Muscle of back (tissue), 11 donors: ENCODE measurements around the gene PITRM1. TPM values are rescaled to one million over a fixed set of nuclear protein-coding genes. Genes with fewer than 3 reads are reported as not detected.

Experiments used
- DNase-seq, 3 donors: peaks; one replicate each; pipeline versions ENCODE4 v3.0.0 to v3.0.0-alpha.2; 2013
- polyA plus RNA-seq, 10 donors: library from polyadenylated mRNA; unstranded; fragments of 120-200 nt; gene quantifications; one replicate each; pipeline ENCODE4 v1.2.1, GENCODE V29; 2013; ENCODE audit not compliant: insufficient read length in 10 of 10

Gene PITRM1
- polyA plus RNA-seq, 10 donors, result 51.6 to 75.5 (median 58.2) TPM

DNA sequence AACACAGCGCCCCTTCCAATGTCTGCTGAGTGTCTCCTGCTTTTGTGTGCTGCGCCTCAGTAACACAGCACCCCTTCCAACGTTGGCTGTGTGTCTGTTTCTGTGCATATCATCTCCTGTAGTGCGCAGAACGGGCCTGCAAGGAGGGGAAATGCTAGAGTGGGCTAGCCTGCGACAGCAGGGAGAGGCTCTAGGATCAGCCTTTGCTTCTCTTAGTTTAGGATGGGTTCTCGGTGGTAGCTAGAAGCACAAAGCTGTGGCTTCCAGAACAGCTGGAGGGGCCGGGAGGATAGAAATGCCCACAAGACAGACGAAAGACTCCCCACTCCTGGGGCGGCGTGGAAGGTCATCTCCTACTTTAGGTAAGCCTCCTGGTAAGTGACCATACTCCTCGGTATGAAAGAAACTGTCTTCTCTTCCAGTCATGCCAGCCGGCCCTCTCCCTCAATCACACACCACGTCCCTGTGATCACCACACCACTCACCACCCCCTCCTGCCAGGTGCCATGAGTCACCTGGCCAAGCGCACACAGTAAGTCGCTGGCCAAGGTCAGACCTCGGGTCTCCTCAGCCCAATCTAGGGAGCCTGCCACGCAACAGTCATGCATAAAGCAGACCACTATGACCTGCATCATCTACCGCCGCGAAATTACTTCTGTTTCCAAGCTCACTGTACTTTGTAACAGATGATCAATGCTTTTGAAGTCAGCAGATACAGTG, 4.8 kb downstream of the PITRM1 start:
- DNase-seq, result no peak

DNA sequence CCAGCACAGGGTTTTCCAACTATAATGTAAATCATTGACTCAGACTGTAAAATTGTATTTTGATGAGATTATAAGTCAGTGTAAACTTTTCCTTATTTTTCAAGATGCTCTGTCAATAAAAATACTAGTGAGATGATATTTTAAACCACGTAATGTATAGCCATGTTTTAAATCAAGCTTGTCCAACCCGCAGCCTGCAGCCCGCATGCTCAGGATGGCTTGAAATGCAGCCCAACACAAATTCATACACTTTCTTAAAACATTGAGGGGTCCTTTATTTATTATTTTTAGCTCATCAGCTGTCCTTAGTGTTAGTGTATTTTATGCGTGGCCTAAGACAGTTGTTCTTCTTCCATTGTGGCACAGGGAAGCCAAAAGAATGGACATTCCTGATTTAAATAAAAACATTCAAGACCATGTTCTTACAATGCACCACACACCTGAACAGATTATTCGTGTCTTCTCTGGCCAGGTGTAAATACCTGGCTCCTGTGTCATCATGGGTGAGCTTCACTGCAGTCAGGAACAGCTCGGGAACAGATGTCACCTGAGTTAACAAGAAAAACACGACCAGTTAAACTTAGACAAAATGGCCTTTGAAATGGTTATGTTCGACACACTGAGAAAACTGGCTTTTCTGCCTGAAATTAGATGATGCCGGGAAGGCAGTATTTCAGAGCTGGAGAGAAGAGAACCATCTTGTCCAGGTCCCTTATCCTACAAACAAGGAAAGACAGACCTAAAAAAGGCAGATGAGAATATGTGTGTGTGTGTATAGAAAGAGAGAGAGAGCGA, 5.9 kb downstream of the PITRM1 start:
- no peak for DNase-seq

DNA sequence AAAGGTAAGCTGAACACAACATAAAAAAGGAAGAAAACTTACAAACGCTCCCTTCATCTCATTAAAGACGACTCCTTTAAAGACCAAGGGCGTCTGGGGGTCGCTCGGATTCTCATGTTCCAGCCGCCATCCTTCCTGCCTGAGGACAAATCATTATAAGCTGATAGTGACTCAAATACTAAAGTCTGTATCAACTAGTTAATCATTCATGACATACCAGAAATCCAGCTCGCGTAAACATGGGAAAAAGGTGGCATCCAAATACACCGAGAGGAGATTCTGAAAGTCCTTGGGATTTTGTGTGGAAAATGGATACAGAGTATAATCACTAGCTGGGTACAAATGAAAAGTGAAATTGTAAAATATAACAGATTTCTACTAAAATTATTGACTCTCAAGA, 7.4 kb downstream of the PITRM1 start:
- no peak for DNase-seq

DNA sequence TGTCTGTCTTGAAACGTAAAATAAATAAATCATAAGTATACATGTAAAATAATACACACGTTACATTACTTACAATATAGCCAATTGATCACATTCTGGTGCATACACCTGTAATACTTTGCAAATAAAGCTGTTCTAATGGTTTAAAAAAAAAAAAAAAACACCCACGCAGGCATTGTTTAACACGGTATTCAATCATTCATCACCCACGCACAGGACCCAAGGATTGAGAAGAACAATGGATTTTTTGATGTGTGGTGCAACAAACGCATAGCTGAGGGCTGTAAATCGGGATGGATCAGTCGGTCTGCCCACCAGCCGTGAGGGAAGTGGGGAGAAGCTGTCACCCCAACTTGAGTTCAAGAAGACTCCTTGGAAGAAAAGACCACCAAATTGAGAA, 8.7 kb downstream of the PITRM1 start:
- DNase-seq, result no peak

DNA sequence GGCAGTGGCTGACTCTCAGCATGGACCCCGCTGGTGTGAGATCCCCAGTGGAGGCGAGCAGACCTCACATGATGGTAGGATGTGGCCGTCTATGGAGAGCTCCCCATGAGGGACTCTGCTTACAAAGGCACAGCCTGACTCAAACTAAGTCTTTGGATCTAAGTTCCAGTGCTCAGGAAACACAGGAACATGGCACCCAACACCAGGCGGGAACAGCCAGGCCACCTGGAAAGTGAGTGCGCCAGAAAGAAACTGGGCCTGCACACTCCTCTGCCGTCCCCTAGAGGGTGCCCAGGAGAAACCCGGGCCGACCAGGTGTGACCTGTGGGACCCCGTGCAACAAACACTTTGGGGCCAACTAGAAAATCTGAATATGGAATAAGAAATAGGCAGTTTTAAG, 10.0 kb downstream of the PITRM1 start:
- no peak for DNase-seq

DNA sequence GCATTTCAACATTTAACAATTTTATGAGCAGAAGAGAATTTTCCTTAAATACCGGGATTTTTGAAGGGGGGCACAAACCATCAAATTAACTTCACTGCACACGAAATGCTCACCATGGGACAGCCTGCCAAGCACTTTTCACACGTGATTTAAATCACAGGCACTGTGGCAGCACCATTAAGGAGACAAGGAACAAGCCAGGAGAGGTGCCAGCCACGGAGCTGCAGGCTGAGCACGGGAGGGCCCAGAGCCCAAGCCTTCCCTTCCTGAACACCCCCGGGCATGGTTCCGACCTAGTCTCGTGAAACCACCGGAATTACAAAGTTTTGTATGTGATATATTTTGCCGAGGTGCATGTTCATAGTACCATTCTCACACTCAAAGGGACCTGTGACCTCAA, 13.4 kb downstream of the PITRM1 start:
- DNase-seq, result no peak

DNA sequence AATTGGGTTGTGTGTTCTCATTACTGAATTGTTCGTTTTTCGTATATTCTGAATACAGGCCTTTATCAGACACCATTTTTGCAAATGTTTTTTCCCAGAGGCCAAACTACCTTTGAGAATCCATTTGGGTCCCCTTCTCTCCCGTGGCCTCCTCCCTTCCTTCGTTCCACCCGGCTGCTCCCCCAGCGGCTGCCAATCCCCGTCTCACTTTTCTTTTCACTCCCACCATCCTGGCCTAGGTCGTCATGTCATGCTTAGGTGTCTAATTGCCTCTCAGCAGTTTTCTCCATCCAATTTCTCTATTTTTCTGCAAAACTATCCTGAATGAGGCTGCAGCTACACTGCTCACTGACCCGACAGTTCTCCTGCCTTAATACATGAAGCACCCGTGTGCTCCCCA, 17.9 kb downstream of the PITRM1 start:
- no peak for DNase-seq

DNA sequence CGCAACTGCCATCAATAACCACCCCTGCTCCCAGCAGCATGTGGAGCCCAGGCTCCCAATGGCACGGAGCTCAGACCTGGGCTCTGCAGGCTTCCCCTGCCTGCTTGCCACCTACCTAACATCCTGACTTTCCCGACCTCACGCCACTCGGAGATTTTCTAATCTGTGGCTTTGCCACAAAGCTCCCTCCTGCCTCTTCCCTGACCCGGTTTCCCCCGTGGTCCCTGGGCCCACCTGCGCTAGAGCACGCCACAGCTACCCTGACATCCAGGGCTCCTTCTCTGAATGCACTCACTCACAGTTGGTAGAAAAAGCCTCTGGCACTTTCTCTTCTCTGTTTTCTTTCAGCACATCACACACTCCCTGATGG, 20.0 kb downstream of the PITRM1 start:
- DNase-seq, result no peak

DNA sequence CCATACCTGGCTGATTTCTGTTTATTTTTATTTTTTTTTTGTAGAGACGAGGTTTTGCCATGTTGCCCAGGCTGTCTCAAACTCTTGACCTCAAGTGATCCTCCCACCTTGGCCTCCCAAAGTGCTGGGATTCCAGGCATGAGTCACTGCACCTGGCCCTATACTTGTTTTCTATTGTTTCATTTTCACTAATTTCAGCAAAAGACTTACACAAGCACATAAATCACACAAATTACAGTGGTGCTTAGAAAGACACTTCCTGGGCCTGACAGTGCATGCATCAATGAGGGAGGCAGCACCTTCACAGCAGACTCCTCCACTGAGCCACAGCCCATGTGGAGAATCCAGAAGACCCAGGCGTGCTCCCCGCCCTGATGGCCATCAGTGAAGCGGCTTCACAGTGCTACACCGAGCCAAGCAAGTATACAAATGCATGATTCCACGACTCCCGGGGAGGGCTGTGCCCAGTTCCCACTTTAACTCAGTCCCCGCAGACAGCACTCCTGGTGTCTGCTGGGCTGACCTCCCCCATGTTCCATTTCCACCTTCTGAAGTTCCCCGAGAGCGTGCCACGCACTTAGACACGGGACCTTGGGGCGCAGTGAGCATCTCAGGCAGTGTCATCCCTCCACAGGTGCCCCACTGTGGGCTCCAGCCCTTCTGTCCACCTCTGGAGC, 20.6 kb downstream of the PITRM1 start:
- no peak for DNase-seq

DNA sequence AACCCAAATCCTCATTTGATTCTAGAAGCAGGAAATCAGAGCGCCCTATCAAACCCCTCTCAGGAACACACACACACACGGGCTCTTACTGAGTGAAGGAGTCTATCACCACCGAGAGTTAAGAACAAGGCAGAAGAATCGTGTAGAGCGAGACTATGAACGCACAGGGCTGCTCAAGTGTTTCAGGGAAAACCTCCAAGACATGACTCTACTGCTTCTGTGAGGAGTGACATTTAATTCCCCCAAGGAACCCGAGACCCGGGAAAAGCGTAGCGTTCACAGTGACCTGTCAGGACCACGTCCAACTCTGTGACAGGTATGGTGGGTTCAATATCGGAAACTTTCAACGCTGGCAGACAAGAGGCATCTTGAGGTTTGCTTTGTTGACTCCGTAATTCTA, 21.6 kb downstream of the PITRM1 start:
- DNase-seq, result no peak

DNA sequence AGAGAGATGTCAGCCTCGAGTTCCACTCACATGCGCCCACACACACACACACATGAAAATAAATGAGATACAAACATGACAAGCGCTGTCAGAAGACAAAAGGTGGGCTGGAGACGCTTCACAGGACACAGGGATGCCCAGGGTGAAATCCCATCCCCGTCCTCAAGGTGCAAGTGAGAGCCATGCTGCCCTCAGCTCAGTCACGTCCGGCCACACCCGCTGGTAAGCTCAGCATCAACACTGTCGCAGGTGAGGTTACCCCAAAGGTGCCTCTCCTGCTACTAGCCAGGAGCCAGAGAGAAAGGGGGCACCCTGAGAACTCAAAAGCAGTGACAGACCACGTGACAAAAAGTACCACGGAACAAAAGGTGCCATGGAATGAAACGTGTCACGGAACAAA, 22.2 kb downstream of the PITRM1 start:
- no peak for DNase-seq

DNA sequence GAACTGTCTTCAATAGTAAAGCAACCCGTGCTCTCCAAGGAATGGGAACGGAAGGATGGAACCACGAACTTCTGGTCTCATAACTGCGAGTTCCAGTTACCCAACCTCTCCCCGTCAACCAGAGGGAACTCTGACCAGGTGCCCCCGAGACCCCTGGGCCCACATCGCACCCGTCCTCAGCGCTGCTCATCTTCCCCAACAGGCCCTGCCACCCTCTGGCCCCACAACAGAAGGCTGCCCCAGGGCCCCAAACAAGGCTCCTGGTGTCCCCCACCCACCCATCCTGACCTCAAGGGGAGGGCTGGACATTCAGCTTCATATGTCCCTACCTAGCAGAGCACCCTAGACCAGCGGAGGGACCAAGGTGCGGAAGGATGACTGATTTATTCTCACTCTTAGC, 22.7 kb downstream of the PITRM1 start:
- no peak for DNase-seq

DNA sequence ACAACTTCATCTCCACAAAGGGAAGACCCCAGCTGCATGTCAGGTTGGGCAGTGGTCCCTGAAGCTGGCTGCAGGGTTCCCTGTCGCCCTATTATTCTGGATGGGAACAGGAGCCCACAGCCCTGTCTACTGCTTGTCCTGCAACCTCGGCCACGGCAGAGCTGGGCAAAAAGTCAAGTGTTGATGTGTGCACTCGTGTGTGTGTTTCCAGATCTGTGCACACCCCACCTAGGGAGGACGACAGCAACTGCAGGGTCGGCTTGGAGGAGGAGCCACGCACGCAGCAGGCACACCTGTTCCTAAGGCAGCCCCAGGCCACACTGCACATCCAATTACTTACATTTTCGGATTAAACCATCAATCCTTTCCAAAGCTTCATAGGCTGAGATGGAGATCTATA, 23.6 kb downstream of the PITRM1 start:
- DNase-seq, result no peak

DNA sequence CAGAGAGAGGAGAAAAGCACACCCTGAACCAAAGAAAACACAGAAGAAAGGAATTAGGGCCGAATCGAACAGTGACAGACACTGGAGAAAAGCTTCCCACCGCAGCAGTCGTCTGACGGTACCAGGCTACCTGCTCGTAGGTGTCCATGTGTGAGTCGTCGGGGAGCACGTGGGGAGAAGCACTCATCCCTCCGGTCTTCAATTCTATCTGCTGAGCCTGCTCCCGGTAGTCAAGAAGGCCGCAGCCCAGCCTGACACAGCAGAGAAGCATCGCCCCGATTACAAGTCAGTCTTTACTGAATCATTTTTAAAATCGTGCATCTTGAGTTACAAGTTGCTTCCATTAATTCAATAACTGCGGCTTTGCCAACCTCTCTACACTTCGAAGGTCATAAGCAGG, 24.5 kb downstream of the PITRM1 start:
- DNase-seq, result no peak

DNA sequence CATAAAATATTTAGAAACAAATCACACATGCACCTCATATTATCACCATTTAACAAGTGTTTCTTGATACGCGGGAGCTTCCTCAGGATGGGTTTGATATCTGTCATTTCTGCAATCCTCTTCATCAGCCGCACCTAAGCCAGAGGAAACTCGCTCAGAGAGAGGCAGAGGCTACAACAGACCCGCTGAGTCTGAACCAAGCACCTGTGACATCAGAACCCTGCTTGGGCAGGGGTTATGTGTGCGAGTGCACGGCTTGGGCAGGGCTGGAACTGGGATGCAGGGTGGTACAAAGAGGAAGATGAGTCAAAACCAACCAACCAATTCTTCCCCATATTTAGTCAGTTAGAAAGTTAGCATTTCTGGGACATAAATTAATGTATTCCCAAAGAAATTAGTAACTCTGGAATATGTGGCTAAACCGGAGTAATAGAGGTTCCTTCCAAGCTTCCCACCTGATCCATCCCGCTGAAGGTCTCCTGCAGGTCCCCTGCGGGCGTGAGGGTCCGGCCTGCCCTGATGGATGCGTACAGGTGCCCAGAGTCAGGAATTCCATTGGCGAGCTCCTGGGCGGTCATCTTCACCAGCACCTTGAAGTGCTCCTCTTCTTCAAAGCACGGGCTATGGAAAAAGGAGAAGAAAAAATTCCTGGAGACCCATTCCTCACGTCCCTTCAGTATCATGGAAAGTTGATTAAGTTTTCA, 25.3 kb downstream of the PITRM1 start:
- no peak for DNase-seq

DNA sequence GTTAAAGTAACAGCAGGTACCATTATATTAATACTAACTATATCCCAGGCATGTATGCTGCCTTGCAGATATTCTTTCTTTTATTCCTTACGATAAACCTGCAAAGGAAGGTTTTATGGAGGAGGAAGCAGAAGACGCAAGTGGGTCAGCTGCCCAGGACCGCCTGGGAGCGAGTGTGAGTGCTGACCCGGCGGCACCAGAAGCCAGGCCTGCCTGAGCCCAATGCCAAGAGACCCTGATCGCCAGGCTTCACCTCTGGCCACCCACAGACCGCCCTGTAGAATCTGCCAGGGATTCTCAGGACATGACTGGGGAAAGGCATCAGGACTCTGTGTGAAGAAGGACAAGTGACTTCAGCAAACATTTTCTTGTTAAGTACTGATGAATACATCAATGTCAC, 26.3 kb downstream of the PITRM1 start:
- DNase-seq, result no peak

DNA sequence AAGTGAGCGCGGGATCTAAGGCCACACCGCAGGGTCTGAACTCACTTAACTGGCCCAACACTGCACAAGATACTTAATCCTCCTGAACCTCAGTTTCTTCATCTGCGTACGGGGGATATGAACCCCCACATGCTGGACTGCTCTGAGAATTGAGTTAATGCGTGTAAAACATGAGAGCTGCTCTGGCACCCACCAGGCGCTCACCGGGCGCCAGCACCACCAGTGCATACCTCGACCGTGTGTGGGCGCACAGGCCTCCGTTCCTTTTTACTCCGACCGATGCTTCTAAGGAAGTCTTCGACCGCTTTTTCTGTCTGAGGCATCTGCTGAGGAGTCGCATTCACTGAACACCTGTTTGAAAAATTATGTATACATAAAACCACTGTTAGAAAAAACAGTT, 27.2 kb downstream of the PITRM1 start:
- DNase-seq, result no peak

DNA sequence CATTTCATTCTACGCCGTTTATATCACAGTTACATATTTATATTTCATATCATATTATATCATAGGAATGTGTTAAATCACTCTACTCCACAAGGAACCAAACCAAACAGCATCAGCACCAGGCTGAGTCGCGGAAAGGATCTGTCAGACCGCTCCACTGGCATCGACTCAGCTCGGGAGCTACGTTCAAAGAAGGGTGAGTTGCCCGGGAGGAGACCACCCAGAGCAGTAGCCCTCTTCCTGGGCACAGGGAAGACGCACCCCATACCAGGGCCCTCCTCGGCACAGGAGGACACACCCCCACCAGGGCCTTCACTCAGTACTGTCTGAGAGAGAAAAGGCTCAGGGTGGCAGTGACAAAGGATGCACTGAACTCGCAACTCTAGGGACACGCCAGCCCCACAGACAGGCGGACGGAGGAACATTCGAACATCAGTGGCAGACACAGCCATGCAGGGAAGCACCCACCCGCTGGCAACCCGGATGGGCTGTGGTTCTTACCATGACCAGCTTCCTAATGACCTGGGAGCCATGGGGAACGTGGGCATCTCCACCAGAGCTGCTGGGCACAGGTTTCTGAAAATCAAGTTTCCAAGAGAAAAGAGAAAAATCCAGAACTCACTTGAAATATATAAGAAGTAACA, 28.7 kb downstream of the PITRM1 start:
- DNase-seq, result no peak

DNA sequence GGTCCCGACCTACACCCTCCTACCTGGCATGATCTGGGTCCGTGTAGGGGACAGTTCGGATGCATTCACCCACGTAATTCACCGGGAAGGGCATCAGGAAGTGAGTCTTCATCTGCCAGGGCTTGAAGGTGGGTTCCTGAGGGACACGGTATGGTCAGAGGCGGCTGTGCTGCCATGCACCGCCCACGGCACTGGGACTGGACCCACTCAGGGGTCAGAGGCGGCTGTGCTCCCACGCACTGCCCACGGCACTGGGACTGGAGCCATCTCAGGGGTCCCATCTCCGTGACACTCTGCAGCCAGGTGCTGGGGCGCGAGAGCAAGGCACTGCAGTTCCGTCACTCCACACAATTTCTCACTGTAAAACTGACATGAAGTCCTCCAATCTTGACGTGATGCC, 29.2 kb downstream of the PITRM1 start:
- no peak for DNase-seq

DNA sequence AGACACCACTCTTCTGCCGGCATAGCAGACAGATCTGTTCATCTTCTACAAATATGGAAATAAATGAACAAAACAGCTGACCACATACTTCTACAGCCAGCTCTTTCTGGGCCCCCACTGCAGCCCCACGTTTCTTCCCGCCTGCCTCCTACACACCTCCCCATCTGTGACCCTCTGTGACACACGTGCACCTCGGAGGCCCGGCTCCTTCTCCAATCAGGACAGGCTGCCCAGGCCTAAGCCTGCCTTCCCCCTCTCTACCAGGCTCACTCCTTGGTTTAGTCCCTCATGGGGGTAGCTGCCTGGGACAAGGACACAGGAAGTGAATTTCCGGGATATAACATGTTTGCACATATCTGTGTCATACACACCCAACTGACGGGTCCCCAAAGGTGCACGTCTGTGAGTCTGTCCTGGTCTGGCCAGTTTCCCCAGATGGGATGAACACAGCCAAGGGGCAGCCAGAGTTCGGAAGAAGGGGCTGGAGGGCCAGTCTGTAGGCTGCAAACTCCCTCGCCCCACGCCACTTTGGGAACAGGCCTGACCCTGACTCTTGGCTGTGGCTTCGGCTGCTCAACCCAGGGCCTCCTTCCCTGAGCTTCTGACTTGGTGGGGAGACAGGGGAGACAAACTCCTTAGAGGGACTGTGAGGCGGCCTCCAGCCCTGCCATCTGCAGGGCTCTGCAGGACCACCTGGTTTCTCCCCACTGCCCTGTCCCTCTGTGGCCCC, 30.3 kb downstream of the PITRM1 start:
- peak in 1 of 3 donors; percentile 44 for DNase-seq

DNA sequence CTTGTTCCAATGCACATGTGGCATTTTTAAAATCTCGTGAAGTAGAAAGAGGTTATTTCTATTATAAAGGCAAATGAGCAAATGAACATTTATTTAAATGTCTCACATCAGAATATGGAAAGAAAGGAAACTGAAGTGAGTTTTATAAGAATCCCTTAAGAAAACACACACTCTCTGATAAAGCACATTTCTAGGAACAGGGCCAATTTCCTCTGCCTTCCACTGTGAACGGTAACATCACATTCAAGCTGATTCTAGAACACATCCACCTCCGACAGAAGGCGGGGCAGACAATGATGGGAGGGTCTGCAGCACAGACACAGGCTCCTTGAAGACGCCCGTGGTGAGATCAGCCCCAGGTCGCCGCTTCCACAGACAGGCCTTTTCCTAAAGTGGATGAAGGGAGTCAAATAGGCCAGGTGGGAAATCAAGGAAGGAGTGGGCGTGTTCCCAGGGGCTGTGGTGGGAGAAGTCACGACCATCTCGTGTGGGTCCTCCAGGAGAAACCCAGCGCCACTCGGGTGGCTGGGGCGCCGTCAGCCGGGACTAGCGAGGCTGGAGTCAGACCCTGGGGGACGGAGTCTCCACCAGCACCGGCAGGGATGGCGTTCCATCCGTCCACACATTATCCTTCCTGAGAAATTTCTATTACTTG, 31.1 kb downstream of the PITRM1 start:
- no peak for DNase-seq
